GM18520 (cell line): ENCODE results near the gene MALRD1.
"Not testable (repeated sequence)": the region's sequence is repeated elsewhere in the genome, so short reads cannot be mapped to it uniquely, and the experiment has no call there.

Source experiments
- ATAC-seq: cut with Tn5 transposase; IDR thresholded peaks from one replicate; pipeline ENCODE4 v1.9.1; 2021; ENCODE audit not compliant: unreplicated experiment

The MALRD1 gene

GRCh38 chr10:19762026-19762425, 713.4 kb downstream of the MALRD1 start:
- no peak for ATAC-seq

DNA sequence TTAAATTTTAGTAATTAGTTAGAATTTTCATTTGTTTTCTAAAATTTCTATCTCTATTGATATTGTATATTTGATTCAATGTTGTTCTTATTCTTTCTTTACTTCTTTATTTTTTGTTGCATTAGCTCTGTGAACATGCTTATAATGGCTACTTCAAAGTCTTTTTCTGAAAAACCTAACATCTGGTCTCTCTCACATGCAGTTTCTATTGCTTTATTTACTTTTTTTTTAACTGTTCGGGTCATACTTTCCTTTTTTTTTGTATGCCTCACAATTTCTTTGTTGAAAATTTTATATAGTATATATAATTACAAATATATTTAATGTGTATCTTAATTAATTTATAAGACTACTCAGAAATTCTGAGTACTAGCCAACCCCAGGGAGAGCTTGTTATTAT, 715.5 kb downstream of the MALRD1 start:
- ATAC-seq, result no peak

- no peak for ATAC-seq
Observed at GRCh38 chr10:19767876-19768275, 719.3 kb downstream of the MALRD1 start.

DNA sequence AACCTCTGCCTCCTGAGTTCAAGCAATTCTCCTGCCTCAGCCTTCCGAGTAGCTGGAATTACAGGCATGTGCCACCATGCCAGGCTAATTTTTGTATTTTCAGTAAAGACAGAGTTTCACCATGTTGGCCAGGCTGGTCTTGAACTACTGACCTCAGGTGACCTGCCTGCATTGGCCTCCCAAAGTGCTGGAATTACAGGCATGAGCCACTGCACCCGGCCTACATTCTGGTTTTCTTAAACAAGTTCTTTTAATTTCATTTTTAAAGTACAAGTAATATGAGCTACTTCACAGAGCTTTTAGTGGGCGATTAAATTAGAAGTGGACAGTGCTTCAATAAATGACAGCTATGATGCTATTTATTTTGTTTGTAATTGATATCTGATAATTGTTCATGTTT, 721.2 kb downstream of the MALRD1 start:
- not testable (repeated sequence) for ATAC-seq

DNA sequence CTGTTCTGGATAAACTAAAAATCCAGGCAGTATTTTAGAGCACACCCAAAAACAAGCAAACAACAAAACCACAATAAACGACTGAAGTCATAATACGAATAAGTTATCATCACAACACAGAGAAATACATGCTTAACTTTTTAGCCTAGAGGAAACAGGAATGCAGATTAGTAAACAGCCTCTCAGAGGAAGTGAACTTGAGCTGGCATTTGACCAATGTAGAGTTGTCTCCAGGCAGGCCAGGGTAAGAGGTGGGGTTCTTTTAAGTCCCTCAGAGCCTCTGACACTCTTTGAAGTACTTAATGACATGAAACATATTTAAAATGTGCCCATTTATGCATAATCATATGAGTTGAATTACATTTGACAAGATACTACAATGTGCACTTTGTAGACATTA, 724.4 kb downstream of the MALRD1 start:
- ATAC-seq, result no peak

DNA sequence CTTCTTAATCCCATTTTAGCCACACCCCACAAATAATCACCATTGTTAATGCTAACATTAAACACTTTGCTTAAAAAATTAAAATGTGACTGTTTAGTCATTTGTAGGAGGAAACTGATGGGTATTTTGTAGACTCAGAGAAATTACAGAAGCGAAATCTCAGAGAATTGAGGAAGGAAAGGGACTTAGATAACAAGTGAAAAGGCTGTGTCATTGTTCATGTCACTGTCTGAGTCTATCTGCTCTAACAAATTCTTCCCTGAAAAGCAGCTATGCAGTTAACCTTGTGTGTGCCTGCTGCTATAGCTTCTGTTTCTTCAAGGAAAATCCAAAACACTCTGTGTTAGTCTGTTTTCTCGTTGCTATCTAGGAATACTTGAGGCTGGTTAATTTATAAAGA, 726.7 kb downstream of the MALRD1 start:
- ATAC-seq, result no peak

GRCh38 chr10:19777806-19778205, 729.2 kb downstream of the MALRD1 start:
- no peak for ATAC-seq

GRCh38 chr10:19778996-19779395, 730.4 kb downstream of the MALRD1 start:
- ATAC-seq, result no peak

DNA sequence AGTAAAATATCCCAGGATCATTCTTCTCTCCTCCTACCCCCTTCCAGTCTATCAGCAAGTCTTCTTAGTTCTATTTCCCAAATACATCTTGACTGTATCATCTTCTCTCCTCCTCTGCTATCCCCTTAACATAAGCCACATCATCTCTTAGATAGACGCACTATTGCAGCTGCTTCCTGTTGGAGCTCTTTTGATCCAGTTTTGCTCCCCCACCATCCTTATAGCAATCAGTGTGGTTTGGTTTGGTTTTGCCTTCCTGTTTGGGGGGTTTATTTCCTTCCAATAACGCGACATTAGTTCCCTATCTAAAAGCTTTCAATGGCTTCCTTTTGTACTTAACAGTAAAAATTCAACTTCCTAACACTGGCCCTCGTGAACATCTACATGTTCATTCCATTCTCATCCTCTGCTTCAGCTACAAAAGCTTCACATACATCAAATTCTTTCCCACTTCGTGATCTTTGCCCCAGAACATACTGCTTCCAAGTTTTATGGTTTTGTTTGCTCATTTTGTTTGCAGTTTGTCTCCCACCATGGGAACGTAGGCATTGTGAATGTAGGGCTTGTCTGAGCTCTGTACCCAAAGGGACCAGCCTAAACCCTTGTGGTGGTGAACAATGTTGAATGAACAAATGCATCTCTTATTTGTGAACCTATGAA, 734.0 kb downstream of the MALRD1 start:
- no peak for ATAC-seq

GRCh38 chr10:19783721-19784120, 735.1 kb downstream of the MALRD1 start:
- ATAC-seq, result no peak
